HEK293 (cell line): ENCODE measurements around the gene TFAP2E.
"Not testable (repeated sequence)": the region's sequence is repeated elsewhere in the genome, so short reads cannot be mapped to it uniquely, and the experiment has no call there.

Source experiments
- CTCF ChIA-PET: fragments of 350-600 bp; formaldehyde crosslinking; extraction: SDS; loops from one replicate; lab custom pipeline; 2021; ENCODE audit warnings: antibody characterized with exemption; lab: Yijun Ruan, JAX
- POLR2A ChIA-PET: fragments of 300-600 bp; formaldehyde crosslinking; extraction: SDS; loops from one replicate; lab custom pipeline; 2020; ENCODE audit warnings: antibody characterized with exemption, inconsistent platforms; lab: Yijun Ruan, JAX
- H3K27ac ChIP-seq: fragments of 200-500 bp; sonication (Bioruptor generic); 2 replicates; pipeline ENCODE4 v1.5.1; 2014; ENCODE audit warnings: low read depth, low read length, control low read depth, inconsistent platforms; ENCODE audit errors: extremely low read depth
- H3K36me3 ChIP-seq, 2 experiments: fragments of 200-500 bp in 1 of 2; sonication (Bioruptor generic) in 1 of 2; 1 replicate in 1 of 2; 2 replicates in 1 of 2; pipeline ENCODE4 v1.5.1; 2014 to 2017; ENCODE audit warnings: inconsistent platforms in 2 of 2, low read length in 2 of 2; ENCODE audit not compliant: control insufficient read depth in 2 of 2, insufficient read depth in 1 of 2
- H3K4me1 ChIP-seq: fragments of 200-500 bp; sonication (Bioruptor generic); 2 replicates; pipeline ENCODE4 v1.5.1; 2014; ENCODE audit warnings: mild to moderate bottlenecking, low read length, inconsistent platforms; ENCODE audit not compliant: control insufficient read depth, insufficient read depth
- H3K4me3 ChIP-seq: 2 replicates; pipeline ENCODE4 v1.5.1; 2011; ENCODE audit warnings: low read depth, mild to moderate bottlenecking, control low read depth, low read length, moderate library complexity
- H3K9me3 ChIP-seq: fragments of 200-500 bp; sonication (Bioruptor generic); 2 replicates; pipeline ENCODE4 v1.5.1; 2014; ENCODE audit warnings: low read depth, low read length, inconsistent platforms; ENCODE audit not compliant: control insufficient read depth, insufficient read depth
- ATF2 ChIP-seq: fragments of 450-650 bp; formaldehyde crosslinking; IDR thresholded peaks from 2 replicates; pipeline ENCODE4 v1.5.1; 2016; ENCODE audit warnings: missing biosample characterization, missing genetic modification characterization, low read depth
- BCL11B ChIP-seq: fragments of 450-650 bp; formaldehyde crosslinking; IDR thresholded peaks from 2 replicates; pipeline ENCODE4 v1.5.1; 2016; ENCODE audit warnings: low read depth, missing biosample characterization, missing genetic modification characterization
- HOXC10 ChIP-seq: sonication (generic); formaldehyde crosslinking; IDR thresholded peaks from 2 replicates; pipeline ENCODE4 v1.8.1; 2023; ENCODE audit warnings: mild to moderate bottlenecking, missing genetic modification reagents
- HOXD13 ChIP-seq: sonication (generic); formaldehyde crosslinking; IDR thresholded peaks from 2 replicates; pipeline ENCODE4 v1.8.0; 2022; ENCODE audit warnings: missing genetic modification reagents, borderline replicate concordance
- IKZF3 ChIP-seq: fragments of 450-650 bp; IDR thresholded peaks from 2 replicates; pipeline ENCODE4 v1.5.0; 2018; ENCODE audit warnings: missing biosample characterization, mild to moderate bottlenecking, missing genetic modification characterization, moderate library complexity
- ZBTB48 ChIP-seq: fragments of 450-650 bp; formaldehyde crosslinking; IDR thresholded peaks from 2 replicates; pipeline ENCODE4 v1.5.1; 2016; ENCODE audit warnings: missing biosample characterization, missing genetic modification characterization
- ZFP37 ChIP-seq: fragments of 450-650 bp; formaldehyde crosslinking; IDR thresholded peaks from 2 replicates; pipeline ENCODE4 v1.5.1; 2016; ENCODE audit warnings: missing biosample characterization, missing genetic modification characterization
- ZNF121 ChIP-seq: fragments of 450-650 bp; formaldehyde crosslinking; IDR thresholded peaks from 2 replicates; pipeline ENCODE4 v1.5.1; 2016; ENCODE audit warnings: missing biosample characterization, missing genetic modification characterization
- ZNF248 ChIP-seq: fragments of 450-650 bp; formaldehyde crosslinking; IDR thresholded peaks from 2 replicates; pipeline ENCODE4 v1.5.1; 2017; ENCODE audit warnings: missing biosample characterization, missing genetic modification characterization
- ZNF292 ChIP-seq: fragments of 450-650 bp; formaldehyde crosslinking; IDR thresholded peaks from 2 replicates; pipeline ENCODE4 v1.5.1; 2016; ENCODE audit warnings: low read depth, missing biosample characterization, missing genetic modification characterization, borderline replicate concordance
- ZNF366 ChIP-seq: fragments of 450-650 bp; formaldehyde crosslinking; conservative IDR thresholded peaks from 2 replicates; pipeline ENCODE4 v1.5.1; 2016; ENCODE audit warnings: missing biosample characterization, missing genetic modification characterization
- ZNF404 ChIP-seq: fragments of 450-650 bp; formaldehyde crosslinking; IDR thresholded peaks from 2 replicates; pipeline ENCODE4 v1.5.1; 2017; ENCODE audit warnings: missing biosample characterization, missing genetic modification characterization
- ZNF416 ChIP-seq: fragments of 450-650 bp; formaldehyde crosslinking; IDR thresholded peaks from 2 replicates; pipeline ENCODE4 v1.5.1; 2016; ENCODE audit warnings: missing biosample characterization, missing genetic modification characterization
- ZNF530 ChIP-seq: fragments of 450-650 bp; formaldehyde crosslinking; IDR thresholded peaks from 2 replicates; pipeline ENCODE4 v1.5.1; 2016; ENCODE audit warnings: low read depth, missing biosample characterization, missing genetic modification characterization
- ZNF561 ChIP-seq: fragments of 450-650 bp; IDR thresholded peaks from 2 replicates; pipeline ENCODE4 v1.5.1; 2018; ENCODE audit warnings: missing biosample characterization, missing genetic modification characterization, borderline replicate concordance
- ZNF600 ChIP-seq: fragments of 450-650 bp; formaldehyde crosslinking; IDR thresholded peaks from 2 replicates; pipeline ENCODE4 v1.5.1; 2016; ENCODE audit warnings: missing biosample characterization, missing genetic modification characterization
- ZNF629 ChIP-seq: fragments of 450-650 bp; formaldehyde crosslinking; IDR thresholded peaks from 2 replicates; pipeline ENCODE4 v1.5.1; 2017; ENCODE audit warnings: missing biosample characterization, missing genetic modification characterization
- ZNF658 ChIP-seq: fragments of 450-650 bp; formaldehyde crosslinking; IDR thresholded peaks from 2 replicates; pipeline ENCODE4; 2016; ENCODE audit warnings: missing biosample characterization, missing genetic modification characterization
- ZNF76 ChIP-seq: fragments of 450-650 bp; formaldehyde crosslinking; IDR thresholded peaks from 2 replicates; pipeline ENCODE4; 2016; ENCODE audit warnings: low read depth, missing biosample characterization, missing genetic modification characterization, borderline replicate concordance
- ZNF768 ChIP-seq: fragments of 450-650 bp; formaldehyde crosslinking; IDR thresholded peaks from 2 replicates; pipeline ENCODE4 v1.5.1; 2018; ENCODE audit warnings: missing biosample characterization, mild to moderate bottlenecking, missing genetic modification characterization
- ZNF792 ChIP-seq: fragments of 450-650 bp; formaldehyde crosslinking; IDR thresholded peaks from 2 replicates; pipeline ENCODE4 v1.5.1; 2016; ENCODE audit warnings: missing biosample characterization, missing genetic modification characterization
- TF ChIP-seq, protein P1 (sequence below): fragments of 450-650 bp; formaldehyde crosslinking; IDR thresholded peaks from 2 replicates; pipeline ENCODE4 v1.5.0; 2017; ENCODE audit warnings: missing biosample characterization, missing genetic modification characterization, borderline replicate concordance
- TF ChIP-seq, protein P2 (sequence below): fragments of 450-650 bp; IDR thresholded peaks from 2 replicates; pipeline ENCODE4 v1.5.1; 2018; ENCODE audit warnings: missing biosample characterization, missing genetic modification characterization

Gene TFAP2E

GRCh38 chr1:35585805-35586204 is 12.7 kb downstream of the TFAP2E start:
- not testable (repeated sequence) for H3K36me3 ChIP-seq, H3K4me1 ChIP-seq, H3K9me3 ChIP-seq, H3K4me3 ChIP-seq, H3K27ac ChIP-seq
- peak; percentile 74 for TF ChIP-seq ZNF121
- CTCF ChIA-PET = interaction anchor here (0.8 to 2.9 kb wide), 4 partner anchors 15 to 129 kb away, joined by 5 to 16 read pairs (median 10); no protein-coding TSS in a partner anchor
- POLR2A ChIA-PET = interaction anchor here (0.9 kb wide), 1 partner anchor 184 kb away, joined by 3 read pairs; no protein-coding TSS in a partner anchor

- Histone ChIP-seq H3K36me3 (peaks cover 0 to 7% of the 10 kb centered on the region in 2 experiments; a peak in 1 of 3 replicates), H3K27ac (no peak overlapping the region), H3K9me3 (no peaks in the 10 kb centered on the region), H3K4me1 (no peaks in the 10 kb centered on the region), H3K4me3 (no peak overlapping the region)
- POLR2A ChIA-PET = interaction anchor here (0.9 kb wide), 1 partner anchor 183 kb away, joined by 3 read pairs; no protein-coding TSS in a partner anchor
- TF ChIP-seq ZNF600 (tag by site-specific recombination) = no peak
- TF ChIP-seq ZNF768 = 0 out of 2 replicates have a peak, but pooled peaks have one; percentile 14
- CTCF ChIA-PET = interaction anchor here (1.1 to 2.9 kb wide), 2 partner anchors 17 to 18 kb away, joined by 3 to 16 read pairs; no protein-coding TSS in a partner anchor
Measured at GRCh38 chr1:35586808-35587207, 13.7 kb downstream of the TFAP2E start.

DNA sequence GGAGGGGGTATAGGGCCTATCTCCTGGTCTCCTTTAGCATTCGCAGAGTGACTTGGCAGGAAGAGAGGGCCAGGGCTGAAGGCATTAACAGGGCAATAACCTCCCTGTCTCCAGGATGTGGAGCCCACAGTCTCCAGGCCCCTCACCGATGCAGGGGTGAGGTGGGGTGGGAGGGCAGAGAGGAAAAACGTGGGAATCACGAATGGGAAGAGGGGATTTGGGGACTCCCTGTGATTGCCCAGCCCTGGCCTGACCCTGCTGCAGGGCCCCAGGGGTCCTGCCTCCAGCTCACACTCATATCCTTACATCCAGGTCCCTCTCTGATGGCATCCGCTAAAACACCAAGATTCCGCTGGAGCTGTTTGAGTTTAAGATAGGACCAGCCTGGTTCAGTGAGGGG is 14.6 kb downstream of the TFAP2E start:
- Histone ChIP-seq H3K27ac (no peak overlapping the region), H3K36me3 (peaks cover 0 to 9% of the 10 kb centered on the region in 2 experiments; a peak in 1 of 3 replicates), H3K4me3 (no peak overlapping the region), H3K4me1 (no peaks in the 10 kb centered on the region), H3K9me3 (no peaks in the 10 kb centered on the region)
- ChIA-PET CTCF (interaction anchor here (1.1 kb wide), 1 partner anchor 16 kb away, joined by 3 read pairs; no protein-coding TSS in a partner anchor), POLR2A (no interaction called here)
- TF ChIP-seq ZNF561 (tag by site-specific recombination) (no peak), ZBTB48 (tag by site-specific recombination) (no peak), ATF2 (no peak), ZNF76 (no peak), HOXD13 (CRISPR knock-in tag) (no peak), ZNF366 (no peak), ZNF248 (tag by site-specific recombination) (no peak), ZNF629 (tag by site-specific recombination) (no peak), ZNF658 (no peak), ZFP37 (no peak), ZNF404 (tag by site-specific recombination) (no peak), ZNF530 (tag by site-specific recombination) (no peak), ZNF792 (no peak), ZNF292 (no peak), HOXC10 (CRISPR knock-in tag) (no peak), BCL11B (tag by site-specific recombination) (no peak), ZNF416 (tag by site-specific recombination) (no peak), IKZF3 (tag by site-specific recombination) (no peak)
- TF ChIP-seq, protein P1, sequence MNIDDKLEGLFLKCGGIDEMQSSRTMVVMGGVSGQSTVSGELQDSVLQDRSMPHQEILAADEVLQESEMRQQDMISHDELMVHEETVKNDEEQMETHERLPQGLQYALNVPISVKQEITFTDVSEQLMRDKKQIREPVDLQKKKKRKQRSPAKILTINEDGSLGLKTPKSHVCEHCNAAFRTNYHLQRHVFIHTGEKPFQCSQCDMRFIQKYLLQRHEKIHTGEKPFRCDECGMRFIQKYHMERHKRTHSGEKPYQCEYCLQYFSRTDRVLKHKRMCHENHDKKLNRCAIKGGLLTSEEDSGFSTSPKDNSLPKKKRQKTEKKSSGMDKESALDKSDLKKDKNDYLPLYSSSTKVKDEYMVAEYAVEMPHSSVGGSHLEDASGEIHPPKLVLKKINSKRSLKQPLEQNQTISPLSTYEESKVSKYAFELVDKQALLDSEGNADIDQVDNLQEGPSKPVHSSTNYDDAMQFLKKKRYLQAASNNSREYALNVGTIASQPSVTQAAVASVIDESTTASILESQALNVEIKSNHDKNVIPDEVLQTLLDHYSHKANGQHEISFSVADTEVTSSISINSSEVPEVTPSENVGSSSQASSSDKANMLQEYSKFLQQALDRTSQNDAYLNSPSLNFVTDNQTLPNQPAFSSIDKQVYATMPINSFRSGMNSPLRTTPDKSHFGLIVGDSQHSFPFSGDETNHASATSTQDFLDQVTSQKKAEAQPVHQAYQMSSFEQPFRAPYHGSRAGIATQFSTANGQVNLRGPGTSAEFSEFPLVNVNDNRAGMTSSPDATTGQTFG (tag by site-specific recombination) = no peak
- TF ChIP-seq, protein P2, sequence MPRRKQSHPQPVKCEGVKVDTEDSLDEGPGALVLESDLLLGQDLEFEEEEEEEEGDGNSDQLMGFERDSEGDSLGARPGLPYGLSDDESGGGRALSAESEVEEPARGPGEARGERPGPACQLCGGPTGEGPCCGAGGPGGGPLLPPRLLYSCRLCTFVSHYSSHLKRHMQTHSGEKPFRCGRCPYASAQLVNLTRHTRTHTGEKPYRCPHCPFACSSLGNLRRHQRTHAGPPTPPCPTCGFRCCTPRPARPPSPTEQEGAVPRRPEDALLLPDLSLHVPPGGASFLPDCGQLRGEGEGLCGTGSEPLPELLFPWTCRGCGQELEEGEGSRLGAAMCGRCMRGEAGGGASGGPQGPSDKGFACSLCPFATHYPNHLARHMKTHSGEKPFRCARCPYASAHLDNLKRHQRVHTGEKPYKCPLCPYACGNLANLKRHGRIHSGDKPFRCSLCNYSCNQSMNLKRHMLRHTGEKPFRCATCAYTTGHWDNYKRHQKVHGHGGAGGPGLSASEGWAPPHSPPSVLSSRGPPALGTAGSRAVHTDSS = no peak
